Transverse colon (tissue), 4 donors: ENCODE measurements around the gene MSH6. TPM values are rescaled to one million over a fixed set of nuclear protein-coding genes. Genes with fewer than 3 reads are reported as not detected.

ENCODE experiments used
- DNase-seq: peaks from one replicate; pipeline ENCODE4 v3.0.0-alpha.2; 2019
- H3K27ac ChIP-seq, 4 donors: fragments of 200-600 bp; sonication (generic); 2 replicates each; pipeline ENCODE4 v1.5.1; 2016 to 2018; ENCODE audit warnings: inconsistent platforms in 4 of 4
- H3K27me3 ChIP-seq: fragments of 200-600 bp; sonication (generic); 2 replicates; pipeline ENCODE4 v1.5.1; 2017; ENCODE audit warnings: inconsistent platforms
- H3K36me3 ChIP-seq, 4 donors: fragments of 200-600 bp; sonication (generic); 2 replicates each; pipeline ENCODE4 v1.5.1; 2017 to 2019; ENCODE audit warnings: inconsistent platforms in 4 of 4
- H3K4me1 ChIP-seq, 4 donors: fragments of 200-600 bp; sonication (generic); 2 replicates each; pipeline ENCODE4 v1.5.1; 2017 to 2020; ENCODE audit warnings: inconsistent platforms in 4 of 4
- H3K4me3 ChIP-seq, 4 donors: fragments of 200-600 bp; sonication (generic); 1 replicate in 1 of 4; 2 replicates in 3 of 4; pipeline versions ENCODE4 v1.5.1 to v1.6.1; 2017 to 2019; ENCODE audit warnings: inconsistent platforms in 4 of 4
- H3K9me3 ChIP-seq, 2 donors: fragments of 200-600 bp; sonication (generic); 2 replicates each; pipeline ENCODE4 v1.5.1; 2017 to 2019; ENCODE audit warnings: inconsistent platforms in 2 of 2
- EP300 ChIP-seq: sonication (generic); formaldehyde crosslinking; IDR thresholded peaks from one replicate; pipeline ENCODE4 v1.6.1; 2017; ENCODE audit warnings: antibody characterized with exemption, low read depth
- POLR2A ChIP-seq: fragments of 450-650 bp; IDR thresholded peaks from one replicate; pipeline ENCODE4 v1.6.1; 2016; ENCODE audit warnings: antibody characterized with exemption, mild to moderate bottlenecking, moderate library complexity
- POLR2AphosphoS5 ChIP-seq, 3 donors: sonication (generic); formaldehyde crosslinking; IDR thresholded peaks; one replicate each; pipeline ENCODE4 v1.6.1; 2016; ENCODE audit warnings: antibody characterized with exemption in 3 of 3
- WGBS, 2 donors: methylation state at CpG; one replicate each; pipeline ENCODE4 v1.1.5; 2018; ENCODE audit warnings: low coverage in 1 of 2; 5-methylcytosine and 5-hydroxymethylcytosine counted together
- in situ Hi-C, 4 donors: fragments of 200-750 bp; cut with MboI; loops; one replicate each; pipeline versions ENCODE4 v1.15.0 to v1.15.1; 2017; ENCODE audit warnings: low sequenced_read_pairs in 3 of 4, low pct_ligation_motif_present in 1 of 4, low pct_unique_long_range_greater_than_20kb in 1 of 4
- intact Hi-C: fragments of 100-400 bp; cut with DNase I; formaldehyde crosslinking; loops from one replicate; pipeline ENCODE4 v1.15.1; 2023; ENCODE audit warnings: low total_unique reads
- total RNA-seq, 4 donors: library from RNA; depleted of rRNA; stranded (reverse); fragments of >200 nt; gene quantifications; one replicate each; pipeline ENCODE4 v1.1.0, GENCODE V29; 2016
- TF ChIP-seq, protein P1 (sequence below), 5 experiments: fragments of 200-600 bp in 3 of 5; fragments of 450-650 bp in 2 of 5; sonication (generic) in 3 of 5; IDR thresholded peaks; 1 replicate in 2 of 5; 2 replicates in 3 of 5; pipeline ENCODE4 v1.5.1; 2016 to 2017; ENCODE audit warnings: antibody characterized with exemption in 5 of 5, inconsistent platforms in 3 of 5, mild to moderate bottlenecking in 2 of 5, moderate library complexity in 1 of 5

Gene MSH6
- total RNA-seq, 4 donors from 2014 or later: 15.9 to 21.9 (median 17.2) TPM

- TF ChIP-seq POLR2A (no peak), POLR2AphosphoS5 (IDR thresholded peaks at IDR 0.05) (no peak), EP300 (no peak)
- TF ChIP-seq, protein P1, sequence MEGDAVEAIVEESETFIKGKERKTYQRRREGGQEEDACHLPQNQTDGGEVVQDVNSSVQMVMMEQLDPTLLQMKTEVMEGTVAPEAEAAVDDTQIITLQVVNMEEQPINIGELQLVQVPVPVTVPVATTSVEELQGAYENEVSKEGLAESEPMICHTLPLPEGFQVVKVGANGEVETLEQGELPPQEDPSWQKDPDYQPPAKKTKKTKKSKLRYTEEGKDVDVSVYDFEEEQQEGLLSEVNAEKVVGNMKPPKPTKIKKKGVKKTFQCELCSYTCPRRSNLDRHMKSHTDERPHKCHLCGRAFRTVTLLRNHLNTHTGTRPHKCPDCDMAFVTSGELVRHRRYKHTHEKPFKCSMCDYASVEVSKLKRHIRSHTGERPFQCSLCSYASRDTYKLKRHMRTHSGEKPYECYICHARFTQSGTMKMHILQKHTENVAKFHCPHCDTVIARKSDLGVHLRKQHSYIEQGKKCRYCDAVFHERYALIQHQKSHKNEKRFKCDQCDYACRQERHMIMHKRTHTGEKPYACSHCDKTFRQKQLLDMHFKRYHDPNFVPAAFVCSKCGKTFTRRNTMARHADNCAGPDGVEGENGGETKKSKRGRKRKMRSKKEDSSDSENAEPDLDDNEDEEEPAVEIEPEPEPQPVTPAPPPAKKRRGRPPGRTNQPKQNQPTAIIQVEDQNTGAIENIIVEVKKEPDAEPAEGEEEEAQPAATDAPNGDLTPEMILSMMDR (IDR thresholded peaks at IDR 0.05): no peak
- Histone ChIP-seq H3K27me3 (no peaks in the 10 kb centered on the region), H3K36me3 (peaks cover 0 to 38% (median 14%) of the 10 kb centered on the region in 4 donors), H3K27ac (no peak overlapping the region), H3K4me3 (no peak overlapping the region), H3K9me3 (no peaks in the 10 kb centered on the region), H3K4me1 (no peaks in the 10 kb centered on the region)
- 87 to 97% methylated on average over 2 of the region's 2 CpGs for WGBS, 2 donors
- no peak for DNase-seq
- in situ Hi-C loops (no loop called here), intact Hi-C loops (no loop called here)
Measured at GRCh38 chr2:47796090-47796697, 13.2 kb downstream of the MSH6 start.

GRCh38 chr2:47798631-47799030 lies 15.7 kb downstream of the MSH6 start:
- no peak for DNase-seq
- Histone ChIP-seq H3K9me3 (no peaks in the 10 kb centered on the region), H3K4me3 (no peak overlapping the region), H3K36me3 (peaks cover 2 to 52% (median 26%) of the 10 kb centered on the region in 4 donors), H3K27me3 (no peaks in the 10 kb centered on the region), H3K4me1 (no peaks in the 10 kb centered on the region), H3K27ac (no peak overlapping the region)
- 85 to 91% methylated on average over 3 to 6 of the region's 6 CpGs for WGBS, 2 donors
- intact Hi-C loops (no loop called here), in situ Hi-C loops (no loop called here)
- TF ChIP-seq POLR2A (no peak), POLR2AphosphoS5 (IDR thresholded peaks at IDR 0.05) (no peak), EP300 (no peak)
- TF ChIP-seq, protein P1 (IDR thresholded peaks at IDR 0.05): no peak

- H3K4me3 ChIP-seq: no peak overlapping the region
- H3K27ac ChIP-seq: no peak overlapping the region
- no peaks in the 10 kb centered on the region for H3K4me1 ChIP-seq
- no peaks in the 10 kb centered on the region for H3K27me3 ChIP-seq
- in situ Hi-C loops: no loop called here
- intact Hi-C loops: no loop called here
- no peaks in the 10 kb centered on the region for H3K9me3 ChIP-seq
- WGBS, 2 donors: 92 to 95% methylated on average over 6 of the region's 6 CpGs
- no peak for DNase-seq
- TF ChIP-seq POLR2A: no peak
- TF ChIP-seq POLR2AphosphoS5 (IDR thresholded peaks at IDR 0.05): no peak
- TF ChIP-seq EP300: no peak
- TF ChIP-seq, protein P1 (IDR thresholded peaks at IDR 0.05): no peak
- peaks cover 3 to 57% (median 29%) of the 10 kb centered on the region in 4 donors for H3K36me3 ChIP-seq
Measured at GRCh38 chr2:47799031-47799609, 16.2 kb downstream of the MSH6 start.

- intact Hi-C loops (no loop called here), in situ Hi-C loops (no loop called here)
- Histone ChIP-seq H3K27ac (no peak overlapping the region), H3K4me3 (no peak overlapping the region), H3K27me3 (no peaks in the 10 kb centered on the region), H3K9me3 (no peaks in the 10 kb centered on the region), H3K36me3 (peaks cover 3 to 73% (median 37%) of the 10 kb centered on the region in 4 donors), H3K4me1 (no peaks in the 10 kb centered on the region)
- TF ChIP-seq POLR2AphosphoS5 (IDR thresholded peaks at IDR 0.05) (no peak), POLR2A (no peak), EP300 (no peak)
- TF ChIP-seq, protein P1 (IDR thresholded peaks at IDR 0.05): no peak
- WGBS, 2 donors: 96 to 100% methylated on average over 2 to 3 of the region's 3 CpGs
- no peak for DNase-seq
Measured at GRCh38 chr2:47801118-47801517, 18.2 kb downstream of the MSH6 start.
